IMR-90 (cell line): Measurements from ENCODE around the gene PIP4K2B. TPM values are rescaled to one million over a fixed set of nuclear protein-coding genes. Genes with fewer than 3 reads are reported as not detected.

Experiments used
- ATAC-seq: fragments of 200-7000 bp; cut with Tn5 transposase; 2 replicates; pipeline ENCODE4 v1.9.1; 2020; ENCODE audit warnings: low read depth, mild to moderate bottlenecking, moderate library complexity
- BruUV-seq: library from RNA; stranded (reverse); fragments of 400-500 nt; replicated peaks from 2 replicates; lab custom pipeline; 2021; lab: Mats Ljungman, UMichigan
- CTCF ChIA-PET: fragments of 300-600 bp; formaldehyde crosslinking; extraction: SDS; loops from one replicate; lab custom pipeline; 2021; ENCODE audit warnings: antibody characterized with exemption; lab: Yijun Ruan, JAX
- POLR2A ChIA-PET: fragments of 300-600 bp; sonication (Branson Sonifier 250); formaldehyde crosslinking; loops from one replicate; lab custom pipeline; 2022; ENCODE audit warnings: antibody characterized with exemption; ENCODE audit not compliant: unreplicated experiment; lab: Charles Lee
- DNase-seq: peaks from one replicate; pipeline ENCODE4 v3.0.0; 2013
- H2AFZ ChIP-seq: replicated peaks from 2 replicates; pipeline ENCODE3; 2013; ENCODE audit warnings: low read length, mild to moderate bottlenecking; ENCODE audit not compliant: poor library complexity
- H2AK5ac ChIP-seq: 2 replicates; pipeline ENCODE4 v1.6.1; 2013; ENCODE audit warnings: low read depth, low read length, inconsistent platforms
- H2AK9ac ChIP-seq: replicated peaks from 2 replicates; pipeline ENCODE3; 2013; ENCODE audit warnings: mild to moderate bottlenecking, low read depth, low read length, moderate library complexity; ENCODE audit not compliant: poor library complexity
- H2BK120ac ChIP-seq: 2 replicates; pipeline ENCODE4 v1.6.1; 2013; ENCODE audit warnings: low read depth, low read length, inconsistent platforms
- H2BK15ac ChIP-seq: 3 replicates; pipeline ENCODE4 v1.6.1; 2013; ENCODE audit warnings: low read depth, low read length, inconsistent platforms
- H2BK20ac ChIP-seq: 2 replicates; pipeline ENCODE4 v1.6.1; 2013; ENCODE audit warnings: low read depth, mild to moderate bottlenecking, inconsistent platforms, low read length, moderate library complexity
- H2BK5ac ChIP-seq: 2 replicates; pipeline ENCODE4 v1.6.1; 2013; ENCODE audit warnings: mild to moderate bottlenecking, low read depth, low read length, inconsistent platforms; ENCODE audit not compliant: poor library complexity, severe bottlenecking
- H3K14ac ChIP-seq: replicated peaks from 2 replicates; pipeline ENCODE4 v1.6.1; 2013; ENCODE audit warnings: low read depth, low read length, inconsistent platforms
- H3K18ac ChIP-seq: 2 replicates; pipeline ENCODE4 v1.6.1; 2013; ENCODE audit warnings: low read depth, low read length, control low read depth
- H3K23ac ChIP-seq: 2 replicates; pipeline ENCODE4 v1.6.1; 2013; ENCODE audit warnings: low read depth, low read length, inconsistent platforms
- H3K27ac ChIP-seq: 2 replicates; pipeline ENCODE4 v1.5.1; 2013; ENCODE audit warnings: mild to moderate bottlenecking, control low read depth, low read length; ENCODE audit not compliant: insufficient read depth
- H3K27me3 ChIP-seq: 2 replicates; pipeline ENCODE4 v1.6.1; 2013; ENCODE audit warnings: low read length; ENCODE audit not compliant: control insufficient read depth, insufficient read depth
- H3K36me3 ChIP-seq: 2 replicates; pipeline ENCODE4 v1.6.1; 2013; ENCODE audit warnings: low read length, mixed read lengths; ENCODE audit not compliant: control insufficient read depth, insufficient read depth
- H3K4ac ChIP-seq: 2 replicates; pipeline ENCODE4 v1.6.1; 2013; ENCODE audit warnings: low read depth, low read length, inconsistent platforms
- H3K4me1 ChIP-seq: 2 replicates; pipeline ENCODE4 v1.6.1; 2013; ENCODE audit warnings: low read length, mixed read lengths; ENCODE audit not compliant: control insufficient read depth, insufficient read depth
- H3K4me2 ChIP-seq: 2 replicates; pipeline ENCODE4 v1.6.1; 2013; ENCODE audit warnings: low read depth, mild to moderate bottlenecking, control low read depth, low read length, moderate library complexity
- H3K4me3 ChIP-seq: 2 replicates; pipeline ENCODE4 v1.5.1; 2013; ENCODE audit warnings: low read depth, mild to moderate bottlenecking, control low read depth, low read length, moderate library complexity; ENCODE audit not compliant: insufficient read depth
- H3K56ac ChIP-seq: 2 replicates; pipeline ENCODE4 v1.6.1; 2013; ENCODE audit warnings: low read length, inconsistent platforms; ENCODE audit not compliant: insufficient read depth; ENCODE audit errors: extremely low read depth
- H3K79me1 ChIP-seq, 2 experiments: 2 replicates each; pipeline ENCODE4 v1.6.1; 2013; ENCODE audit warnings: low read length in 2 of 2, inconsistent platforms in 1 of 2, low read depth in 1 of 2
- H3K9ac ChIP-seq: 2 replicates; pipeline ENCODE4 v1.6.1; 2013; ENCODE audit warnings: low read depth, low read length, control low read depth
- H3K9me1 ChIP-seq: 2 replicates; pipeline ENCODE4 v1.6.1; 2013; ENCODE audit warnings: low read length, inconsistent platforms; ENCODE audit not compliant: insufficient read depth
- H3K9me3 ChIP-seq: 2 replicates; pipeline ENCODE4 v1.6.1; 2013; ENCODE audit warnings: low read length; ENCODE audit not compliant: control insufficient read depth, insufficient read depth
- H4K20me1 ChIP-seq: 2 replicates; pipeline ENCODE4 v1.6.1; 2013; ENCODE audit warnings: low read length, inconsistent platforms; ENCODE audit not compliant: insufficient read depth
- H4K5ac ChIP-seq: 2 replicates; pipeline ENCODE4 v1.6.1; 2013; ENCODE audit warnings: mild to moderate bottlenecking, low read depth, low read length, control low read depth
- H4K8ac ChIP-seq, 2 experiments: 2 replicates each; pipeline ENCODE4 v1.6.1; 2013; ENCODE audit warnings: low read depth in 2 of 2, low read length in 2 of 2, control low read depth in 1 of 2, inconsistent platforms in 1 of 2
- H4K91ac ChIP-seq: 2 replicates; pipeline ENCODE4 v1.6.1; 2013; ENCODE audit warnings: low read depth, low read length, inconsistent platforms; ENCODE audit not compliant: insufficient read depth
- BHLHE40 ChIP-seq: fragments of 150-350 bp; IDR thresholded peaks from 2 replicates; pipeline ENCODE4 v1.6.1; 2016; ENCODE audit warnings: mild to moderate bottlenecking, low read depth, low read length
- CEBPB ChIP-seq: IDR thresholded peaks from 2 replicates; pipeline ENCODE4 v1.6.1; 2012; ENCODE audit warnings: low read depth, low read length, improper control_type of control experiment
- CHD1 ChIP-seq: IDR thresholded peaks from 2 replicates; pipeline ENCODE4 v1.6.1; 2012; ENCODE audit warnings: low read depth, low read length, improper control_type of control experiment
- ELK1 ChIP-seq: fragments of 150-350 bp; IDR thresholded peaks from 2 replicates; pipeline ENCODE4 v1.6.1; 2016; ENCODE audit warnings: low read depth, mild to moderate bottlenecking, low read length, moderate library complexity, borderline replicate concordance
- MAZ ChIP-seq: IDR thresholded peaks from 2 replicates; pipeline ENCODE4 v1.6.1; 2012; ENCODE audit warnings: low read depth, mild to moderate bottlenecking, low read length, improper control_type of control experiment, moderate library complexity, borderline replicate concordance
- RCOR1 ChIP-seq: IDR thresholded peaks from 2 replicates; pipeline ENCODE4 v1.6.1; 2012; ENCODE audit warnings: mild to moderate bottlenecking, low read length, improper control_type of control experiment; ENCODE audit not compliant: insufficient replicate concordance
- SMC3 ChIP-seq: fragments of 150-350 bp; IDR thresholded peaks from 2 replicates; pipeline ENCODE4 v1.6.1; 2016; ENCODE audit warnings: low read depth, mild to moderate bottlenecking, antibody characterized with exemption, low read length, moderate library complexity
- WGBS, 2 experiments: methylation state at CpG; one replicate each; pipeline versions ENCODE4 v1.1.5 to v1.1.7; 2013; ENCODE audit warnings: missing lambda C conversion rate in 2 of 2; ENCODE audit not compliant: insufficient read length in 1 of 2; ENCODE audit errors: extremely low coverage in 2 of 2; 5-methylcytosine and 5-hydroxymethylcytosine counted together
- dilution Hi-C: fragments of 300-500 bp; cut with HindIII; formaldehyde crosslinking; loops from one replicate; pipeline ENCODE4 v1.14.3; 2018; ENCODE audit warnings: low sequenced_read_pairs; ENCODE audit not compliant: unreplicated experiment
- in situ Hi-C: fragments of 300-500 bp; cut with MboI; formaldehyde crosslinking; loops from 3 replicates; pipeline ENCODE4 v1.14.3; 2019; ENCODE audit warnings: low sequenced_read_pairs, inconsistent platforms, mixed read lengths
- intact Hi-C: fragments of 100-400 bp; cut with micrococcal nuclease; formaldehyde crosslinking; loops from 2 replicates; pipeline ENCODE4 v1.10.0; 2022
- polyA plus RNA-seq, 3 experiments: library from polyadenylated mRNA; depleted of rRNA; stranded (reverse); fragments of >200 nt; gene quantifications; 2 replicates each; pipeline ENCODE4 v1.2.3, GENCODE V29; 2012; ENCODE audit warnings: low replicate concordance in 1 of 3
- total RNA-seq: library from RNA; depleted of rRNA; stranded (reverse); fragments of >200 nt; gene quantifications from 2 replicates; pipeline ENCODE4 v1.2.3, GENCODE V29; 2012

Gene PIP4K2B
- total and polyA plus RNA-seq, 2 of the 4 experiments (the other 2 are of a cell fraction): 40.0 to 40.2 TPM

DNA sequence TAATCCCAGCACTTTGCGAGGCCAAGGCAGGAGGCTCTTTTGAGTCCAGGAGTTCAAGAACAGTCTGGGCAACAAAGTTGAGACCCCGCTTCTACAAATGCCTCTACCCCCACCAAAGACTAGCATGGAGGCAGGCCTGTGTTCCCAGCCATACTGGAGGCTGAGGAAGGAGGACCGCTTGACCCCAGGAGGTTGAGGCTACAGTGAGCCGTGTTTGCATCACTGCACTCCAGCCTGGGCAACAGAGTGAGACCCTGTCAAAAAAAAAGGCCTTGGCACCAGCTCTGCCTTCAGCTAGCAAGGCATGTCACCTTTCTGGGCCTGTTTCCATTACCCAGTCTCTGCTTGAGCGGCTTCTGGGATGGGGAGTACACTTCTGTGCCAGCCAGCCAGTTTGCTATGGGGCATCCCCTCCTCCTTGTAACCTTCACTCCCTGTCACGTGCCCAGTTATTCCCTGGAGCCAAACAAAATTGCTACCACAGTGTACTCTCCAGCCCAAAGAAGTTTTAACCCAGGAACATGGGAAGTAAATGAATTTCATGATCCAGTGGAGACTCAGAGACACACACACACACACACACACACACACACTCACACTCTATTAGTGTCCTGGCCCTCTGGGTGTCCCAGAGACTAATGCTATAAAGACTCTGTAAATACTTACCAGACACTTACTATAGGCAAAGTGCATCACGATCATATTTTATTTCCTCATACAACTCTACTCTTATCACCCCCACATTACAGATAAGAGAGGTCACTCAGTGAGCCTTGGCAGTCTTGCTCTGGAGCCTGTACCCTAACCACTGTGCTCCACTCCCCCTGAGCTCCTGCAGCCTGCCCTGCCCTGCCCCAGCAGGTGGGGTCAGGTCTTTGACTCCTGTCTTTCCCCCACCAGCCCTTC, 66.7 kb downstream of the PIP4K2B start:
- Histone ChIP-seq H3K56ac (no peak overlapping the region), H4K5ac (no peak overlapping the region), H3K23ac (no peak overlapping the region), H2BK20ac (no peak overlapping the region), H3K14ac (no peak overlapping the region), H3K9me3 (no peaks in the 10 kb centered on the region), H3K4me3 (no peak overlapping the region), H4K20me1 (peaks cover 36% of the 10 kb centered on the region), H3K4me2 (no peak overlapping the region), H3K4ac (no peak overlapping the region), H4K8ac (no peak overlapping the region), H2BK5ac (no peak overlapping the region), H3K9me1 (0 out of 2 replicates have a peak, but pooled peaks cover 11% of the 10 kb centered on the region), H2BK15ac (no peak overlapping the region), H3K27ac (no peak overlapping the region), H2AK5ac (no peak overlapping the region), H4K91ac (no peak overlapping the region), H3K9ac (no peak overlapping the region), H3K79me1 (peaks cover 11 to 64% of the 10 kb centered on the region in 2 experiments; a peak in 3 of 4 replicates), H3K4me1 (peaks cover 15% of the 10 kb centered on the region), H2BK120ac (no peak overlapping the region), H2AFZ (no peak overlapping the region), H2AK9ac (peak overlapping the region; percentile 44), H3K18ac (no peak overlapping the region), H3K36me3 (peaks cover 39% of the 10 kb centered on the region), H3K27me3 (no peaks in the 10 kb centered on the region)
- ATAC-seq (no peak), DNase-seq (no peak)
- dilution Hi-C loops (no loop called here), intact Hi-C loops (no loop called here), in situ Hi-C loops (loop anchor here (5.0 kb wide), 1 partner anchor 55 kb away; no protein-coding TSS in a partner anchor)
- TF ChIP-seq MAZ (no peak), CHD1 (no peak), BHLHE40 (no peak), SMC3 (no peak), ELK1 (no peak), CEBPB (no peak), RCOR1 (no peak)
- ChIA-PET CTCF (no interaction called here), POLR2A (no interaction called here)
- WGBS, 2 experiments: 71% methylated on average over 1 of the region's 7 CpGs; no CpG with 5 or more reads in 1 of the 2 experiments
- no TSS peak for BruUV-seq
